ENCODE results near the gene KIRREL3. TPM values are rescaled to one million over a fixed set of nuclear protein-coding genes. Genes with fewer than 3 reads are reported as not detected.

Gene KIRREL3
- total and polyA plus RNA-seq, 9 donors: 0.25 to 5.3 (median 0.48) TPM

DNA sequence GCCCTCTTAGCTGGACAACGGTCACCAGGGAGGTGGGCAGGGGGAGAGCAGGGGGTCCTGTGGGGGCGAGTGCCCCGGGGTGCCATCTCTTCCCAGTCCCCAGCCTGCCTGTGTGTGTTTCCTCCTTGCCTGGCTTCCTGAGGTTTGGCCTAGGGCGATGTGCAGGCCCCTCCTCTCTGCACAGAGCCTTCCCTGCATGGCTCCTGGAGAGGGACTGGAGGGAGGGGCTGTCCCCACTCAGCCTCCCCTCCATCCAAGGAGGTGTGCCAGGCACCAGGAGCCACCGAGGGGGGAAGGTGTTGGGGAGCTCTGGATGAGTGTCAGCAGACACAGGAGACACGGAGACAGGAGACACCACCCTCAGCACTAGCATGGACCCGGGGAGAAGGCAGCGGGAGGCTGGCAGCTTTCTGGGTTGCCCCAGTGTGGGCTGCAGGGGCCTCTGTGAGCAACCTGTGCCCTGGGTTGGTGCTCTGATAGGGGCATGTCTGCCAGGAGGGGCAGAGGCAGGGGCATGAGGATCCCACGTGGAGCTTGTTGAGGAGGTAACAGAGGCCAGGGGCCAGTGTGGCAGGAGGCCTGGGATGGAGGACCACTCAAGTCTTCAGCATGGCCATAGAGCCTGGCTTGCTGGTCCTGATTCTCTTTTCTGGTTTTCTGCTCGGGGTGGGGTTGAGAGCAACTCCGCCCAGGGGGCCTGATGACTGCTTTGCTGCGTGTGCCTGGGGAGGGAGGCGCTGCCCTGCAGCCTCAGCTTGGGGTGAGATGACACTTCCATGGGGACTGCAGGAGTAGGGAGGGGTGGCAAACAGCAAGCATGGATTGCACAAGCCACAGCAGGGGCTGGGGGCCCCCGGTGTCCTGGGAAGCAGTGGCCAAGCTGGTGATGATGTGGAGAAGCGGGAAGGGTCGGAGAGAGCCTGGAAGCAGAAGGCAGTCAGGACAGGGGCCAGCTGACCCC lies 566.3 kb downstream of the KIRREL3 start:
- Histone ChIP-seq H3K9me3 (no peaks in the 10 kb centered on the region), H3K27me3 (no peaks in the 10 kb centered on the region), H3K4me1 (ENCODE audit: insufficient read depth) (peaks cover 25% of the 10 kb centered on the region), H3K27ac (no peak overlapping the region), H3K36me3 (no peaks in the 10 kb centered on the region), H3K4me3 (no peak overlapping the region)
- WGBS, 3 donors: 84 to 87% (median 84%) methylated on average over 15 to 16 of the region's 16 CpGs
- TF ChIP-seq, protein P1, sequence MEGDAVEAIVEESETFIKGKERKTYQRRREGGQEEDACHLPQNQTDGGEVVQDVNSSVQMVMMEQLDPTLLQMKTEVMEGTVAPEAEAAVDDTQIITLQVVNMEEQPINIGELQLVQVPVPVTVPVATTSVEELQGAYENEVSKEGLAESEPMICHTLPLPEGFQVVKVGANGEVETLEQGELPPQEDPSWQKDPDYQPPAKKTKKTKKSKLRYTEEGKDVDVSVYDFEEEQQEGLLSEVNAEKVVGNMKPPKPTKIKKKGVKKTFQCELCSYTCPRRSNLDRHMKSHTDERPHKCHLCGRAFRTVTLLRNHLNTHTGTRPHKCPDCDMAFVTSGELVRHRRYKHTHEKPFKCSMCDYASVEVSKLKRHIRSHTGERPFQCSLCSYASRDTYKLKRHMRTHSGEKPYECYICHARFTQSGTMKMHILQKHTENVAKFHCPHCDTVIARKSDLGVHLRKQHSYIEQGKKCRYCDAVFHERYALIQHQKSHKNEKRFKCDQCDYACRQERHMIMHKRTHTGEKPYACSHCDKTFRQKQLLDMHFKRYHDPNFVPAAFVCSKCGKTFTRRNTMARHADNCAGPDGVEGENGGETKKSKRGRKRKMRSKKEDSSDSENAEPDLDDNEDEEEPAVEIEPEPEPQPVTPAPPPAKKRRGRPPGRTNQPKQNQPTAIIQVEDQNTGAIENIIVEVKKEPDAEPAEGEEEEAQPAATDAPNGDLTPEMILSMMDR (IDR thresholded peaks at IDR 0.05): no peak
- no peak for TF ChIP-seq EP300 (IDR thresholded peaks at IDR 0.05)
- TF ChIP-seq POLR2A (IDR thresholded peaks at IDR 0.05): no peak
- no peak for DNase-seq
- intact Hi-C loops (cut with DNase I): loop anchor here in 2 of 4 donors (10.0 kb wide), 1 partner anchor 119 kb away; no protein-coding TSS in a partner anchor

DNA sequence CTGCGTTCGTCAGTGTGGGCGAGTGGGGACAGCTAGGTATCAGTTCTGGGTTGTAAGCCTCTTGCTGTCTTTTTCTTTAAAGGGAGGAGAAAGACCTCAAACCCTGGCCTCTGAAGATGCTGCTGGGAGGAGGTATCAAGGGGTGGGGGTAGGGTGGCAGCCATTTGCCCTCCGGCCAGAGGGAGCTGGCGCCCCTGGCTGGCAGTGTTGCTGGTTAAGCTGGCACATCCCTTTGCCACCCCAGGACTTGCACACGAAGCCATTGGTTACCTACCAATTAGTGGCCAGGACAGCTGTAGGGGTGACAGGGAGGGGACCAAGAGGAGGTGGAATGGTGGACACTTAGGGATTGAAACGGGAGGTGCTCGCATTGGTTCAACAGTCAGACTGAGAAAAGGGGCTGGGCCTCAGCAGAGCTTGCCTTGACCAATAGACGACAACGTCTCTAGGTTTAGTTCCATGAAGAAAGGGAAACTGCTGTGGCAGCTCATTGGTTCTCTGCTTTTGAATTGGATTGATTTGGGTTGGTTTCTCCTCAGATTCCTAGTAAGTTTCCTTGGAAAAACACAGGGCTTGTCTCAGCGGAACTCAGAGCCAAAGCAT lies 567.2 kb downstream of the KIRREL3 start:
- Histone ChIP-seq H3K9me3 (no peaks in the 10 kb centered on the region), H3K36me3 (no peaks in the 10 kb centered on the region), H3K4me3 (no peak overlapping the region), H3K27me3 (no peaks in the 10 kb centered on the region), H3K4me1 (ENCODE audit: insufficient read depth) (peaks cover 25% of the 10 kb centered on the region), H3K27ac (peak overlapping the region in 1 of 2 donors; percentile 50)
- TF ChIP-seq POLR2A (IDR thresholded peaks at IDR 0.05) (no peak), EP300 (IDR thresholded peaks at IDR 0.05) (no peak)
- TF ChIP-seq, protein P1 (IDR thresholded peaks at IDR 0.05): no peak
- DNase-seq: no peak
- 78 to 85% (median 78%) methylated on average over 11 of the region's 11 CpGs for WGBS, 3 donors
- intact Hi-C loops (cut with DNase I): loop anchor here in 2 of 4 donors (10.0 kb wide), 1 partner anchor 119 kb away; no protein-coding TSS in a partner anchor

DNA sequence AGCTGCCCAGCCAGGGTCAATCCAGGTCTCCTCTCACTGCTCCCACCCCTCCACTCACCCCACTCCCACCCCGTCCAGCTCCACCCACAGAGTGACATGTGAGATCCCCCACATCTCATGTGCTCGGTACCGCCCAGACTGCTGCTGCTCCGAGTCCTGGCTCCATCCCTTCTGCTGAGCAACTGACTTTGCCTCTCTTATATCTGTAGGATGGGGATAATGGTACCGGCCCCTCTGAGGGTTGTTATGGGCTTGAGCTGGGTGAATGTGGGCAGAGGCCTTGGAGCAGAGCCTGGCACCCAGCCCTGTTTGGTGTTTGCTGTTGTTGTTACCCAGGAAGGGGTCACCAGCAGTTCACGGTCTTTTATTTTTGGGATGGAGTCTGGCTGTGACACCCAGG lies 568.0 kb downstream of the KIRREL3 start:
- Histone ChIP-seq H3K4me1 (ENCODE audit: insufficient read depth) (peaks cover 30% of the 10 kb centered on the region), H3K27ac (peak overlapping the region; percentile 50 to 70)
- DNase-seq: peak in 4 of 5 donors; percentile 56 to 72 (median 68)

DNA sequence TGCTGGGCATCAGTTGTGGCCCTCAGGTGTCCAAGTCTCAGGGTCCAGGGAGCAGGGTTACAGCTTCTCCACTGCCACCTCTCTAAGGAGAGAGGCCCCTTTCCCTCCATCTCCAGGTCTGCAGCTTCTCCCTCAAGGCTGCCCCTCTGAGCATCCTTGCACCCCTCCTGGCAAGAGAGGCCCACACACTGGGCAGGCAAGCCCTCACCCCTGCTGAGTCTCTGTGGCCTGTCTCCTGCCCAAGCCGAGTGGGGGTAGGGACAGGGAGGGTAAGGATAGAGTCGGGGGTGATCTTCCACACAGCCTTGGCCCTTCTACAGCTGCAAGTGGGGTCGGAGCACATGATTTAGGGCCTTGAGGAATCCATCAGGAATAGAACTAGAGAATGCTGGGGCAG lies 568.5 kb downstream of the KIRREL3 start:
- H3K36me3 ChIP-seq: no peaks in the 10 kb centered on the region
- intact Hi-C loops (cut with DNase I): loop anchor here in 2 of 4 donors (10.0 kb wide), 1 partner anchor 117 kb away; no protein-coding TSS in a partner anchor
- 9 to 22% (median 15%) methylated on average over 3 of the region's 3 CpGs for WGBS, 3 donors

More for the DNA sequence above, 568.0 kb downstream of the KIRREL3 start:
- 18 to 34% (median 24%) methylated on average over 6 of the region's 6 CpGs for WGBS, 3 donors
- Histone ChIP-seq H3K36me3 (no peaks in the 10 kb centered on the region), H3K27me3 (no peaks in the 10 kb centered on the region), H3K4me3 (no peak overlapping the region), H3K9me3 (no peaks in the 10 kb centered on the region)
- TF ChIP-seq, protein P1 (IDR thresholded peaks at IDR 0.05): no peak
- no peak for TF ChIP-seq EP300 (IDR thresholded peaks at IDR 0.05)
- TF ChIP-seq POLR2A (IDR thresholded peaks at IDR 0.05): no peak
- intact Hi-C loops (cut with DNase I): loop anchor here in 2 of 4 donors (10.0 kb wide), 1 partner anchor 118 kb away; no protein-coding TSS in a partner anchor

More for the DNA sequence above, 568.5 kb downstream of the KIRREL3 start:
- Histone ChIP-seq H3K4me3 (no peak overlapping the region), H3K9me3 (no peaks in the 10 kb centered on the region), H3K4me1 (ENCODE audit: insufficient read depth) (peaks cover 31% of the 10 kb centered on the region), H3K27ac (peak overlapping the region; percentile 50 to 70), H3K27me3 (no peaks in the 10 kb centered on the region)
- TF ChIP-seq POLR2A (IDR thresholded peaks at IDR 0.05) (no peak), EP300 (IDR thresholded peaks at IDR 0.05) (no peak)
- TF ChIP-seq, protein P1 (IDR thresholded peaks at IDR 0.05): no peak
- DNase-seq: peak in 2 of 5 donors; percentile 50 to 59

Data from ovary (tissue), 9 donors.